ENCODE measurements around the gene SYNM. TPM values are rescaled to one million over a fixed set of nuclear protein-coding genes. Genes with fewer than 3 reads are reported as not detected.

The SYNM gene
- total and polyA plus RNA-seq, 2 of the 8 experiments (the other 6 are each of a cell fraction or from before 2014, with no cell fraction given): 0.89 to 2.0 TPM

DNA sequence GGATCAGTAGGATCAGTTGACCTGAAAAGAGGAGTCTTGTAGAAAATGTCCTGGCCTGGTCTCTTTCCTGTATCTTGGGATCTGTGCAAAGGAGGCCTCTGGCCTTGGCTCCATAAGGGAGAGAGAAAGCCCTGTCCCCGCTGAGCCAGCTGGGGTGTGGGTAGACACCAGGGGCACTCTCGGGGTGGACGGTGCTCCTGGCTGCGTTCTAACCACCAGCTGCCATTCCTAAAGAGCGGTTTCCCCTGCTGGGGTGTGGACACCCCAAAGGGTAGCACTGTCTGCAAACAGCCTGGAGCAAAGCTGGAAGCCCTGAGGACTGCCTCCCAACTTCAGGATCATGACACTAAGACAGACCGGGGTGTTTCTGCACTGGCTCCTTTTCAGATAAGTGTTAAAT, 23.5 kb downstream of the SYNM start (continued):
- no peak for TF ChIP-seq RFX5 (IDR thresholded peaks at IDR 0.05; ENCODE audit: borderline replicate concordance, low read depth, low read length)
- TF ChIP-seq KDM4A (IDR thresholded peaks at IDR 0.05; ENCODE audit: low read depth, low read length, severe bottlenecking): no peak
- no peak for TF ChIP-seq GTF2F1 (IDR thresholded peaks at IDR 0.05; ENCODE audit: borderline replicate concordance, low read depth, low read length)
- no peak for TF ChIP-seq HDAC6 (IDR thresholded peaks at IDR 0.05; ENCODE audit: low read depth, low read length)
- no peak for TF ChIP-seq CHD1 (IDR thresholded peaks at IDR 0.05; ENCODE audit: low read depth, low read length)
